GM12873 (cell line): ENCODE results near the gene FGF5.

ENCODE experiments used
- TF ChIP-seq, protein P1 (sequence below): IDR thresholded peaks from 2 replicates; pipeline ENCODE4 v1.5.1; 2012; ENCODE audit warnings: low read depth, mild to moderate bottlenecking, moderate library complexity, low read length, control low read depth; ENCODE audit not compliant: insufficient read depth; ENCODE audit errors: missing control alignments

The FGF5 gene

GRCh38 chr4:80254114-80254513, 12.3 kb upstream of the FGF5 start:
- TF ChIP-seq, protein P1, sequence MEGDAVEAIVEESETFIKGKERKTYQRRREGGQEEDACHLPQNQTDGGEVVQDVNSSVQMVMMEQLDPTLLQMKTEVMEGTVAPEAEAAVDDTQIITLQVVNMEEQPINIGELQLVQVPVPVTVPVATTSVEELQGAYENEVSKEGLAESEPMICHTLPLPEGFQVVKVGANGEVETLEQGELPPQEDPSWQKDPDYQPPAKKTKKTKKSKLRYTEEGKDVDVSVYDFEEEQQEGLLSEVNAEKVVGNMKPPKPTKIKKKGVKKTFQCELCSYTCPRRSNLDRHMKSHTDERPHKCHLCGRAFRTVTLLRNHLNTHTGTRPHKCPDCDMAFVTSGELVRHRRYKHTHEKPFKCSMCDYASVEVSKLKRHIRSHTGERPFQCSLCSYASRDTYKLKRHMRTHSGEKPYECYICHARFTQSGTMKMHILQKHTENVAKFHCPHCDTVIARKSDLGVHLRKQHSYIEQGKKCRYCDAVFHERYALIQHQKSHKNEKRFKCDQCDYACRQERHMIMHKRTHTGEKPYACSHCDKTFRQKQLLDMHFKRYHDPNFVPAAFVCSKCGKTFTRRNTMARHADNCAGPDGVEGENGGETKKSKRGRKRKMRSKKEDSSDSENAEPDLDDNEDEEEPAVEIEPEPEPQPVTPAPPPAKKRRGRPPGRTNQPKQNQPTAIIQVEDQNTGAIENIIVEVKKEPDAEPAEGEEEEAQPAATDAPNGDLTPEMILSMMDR: no peak

GRCh38 chr4:80255329-80256095, 11.0 kb upstream of the FGF5 start:
- TF ChIP-seq, protein P1: no peak

DNA sequence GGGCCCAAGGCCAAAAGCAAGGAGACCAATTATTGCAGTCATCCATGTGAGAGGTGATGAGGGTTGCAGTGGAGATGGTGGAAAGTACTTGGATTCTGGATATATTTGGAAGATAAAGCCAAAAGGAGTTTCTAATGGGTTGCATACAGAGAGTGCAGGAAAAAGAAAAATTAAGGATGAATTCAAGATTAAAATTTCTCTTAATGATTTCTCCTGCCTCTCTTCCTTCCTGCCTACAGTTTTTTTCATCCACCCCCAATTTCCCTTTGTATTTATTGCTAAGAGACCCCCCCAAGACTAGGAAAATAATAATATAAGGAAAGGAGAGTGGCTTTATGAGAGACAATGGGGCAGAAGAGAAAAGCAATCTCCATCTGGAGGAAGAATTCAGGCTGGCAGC, 8.6 kb upstream of the FGF5 start:
- TF ChIP-seq, protein P1: no peak

DNA sequence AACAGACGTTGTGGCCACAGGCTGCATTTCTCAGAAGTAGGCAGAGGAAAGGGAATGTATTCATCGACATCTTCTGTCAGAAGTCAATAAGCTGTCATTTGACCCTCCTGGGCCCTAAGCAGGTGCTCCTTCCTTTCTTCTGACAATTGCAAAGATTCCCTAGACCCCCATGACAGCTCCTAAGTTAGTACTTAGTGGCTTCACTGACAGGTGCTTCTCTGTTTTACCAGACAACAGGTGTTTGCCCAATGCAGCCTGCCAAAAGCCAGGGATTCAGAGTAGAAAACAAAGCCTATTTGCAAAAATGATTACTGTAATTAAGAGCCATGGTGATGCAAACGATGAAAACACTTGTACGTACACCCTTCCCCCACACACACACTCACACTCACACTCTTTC, 7.5 kb upstream of the FGF5 start:
- TF ChIP-seq, protein P1: no peak

GRCh38 chr4:80259817-80260216, 6.6 kb upstream of the FGF5 start:
- TF ChIP-seq, protein P1: no peak

DNA sequence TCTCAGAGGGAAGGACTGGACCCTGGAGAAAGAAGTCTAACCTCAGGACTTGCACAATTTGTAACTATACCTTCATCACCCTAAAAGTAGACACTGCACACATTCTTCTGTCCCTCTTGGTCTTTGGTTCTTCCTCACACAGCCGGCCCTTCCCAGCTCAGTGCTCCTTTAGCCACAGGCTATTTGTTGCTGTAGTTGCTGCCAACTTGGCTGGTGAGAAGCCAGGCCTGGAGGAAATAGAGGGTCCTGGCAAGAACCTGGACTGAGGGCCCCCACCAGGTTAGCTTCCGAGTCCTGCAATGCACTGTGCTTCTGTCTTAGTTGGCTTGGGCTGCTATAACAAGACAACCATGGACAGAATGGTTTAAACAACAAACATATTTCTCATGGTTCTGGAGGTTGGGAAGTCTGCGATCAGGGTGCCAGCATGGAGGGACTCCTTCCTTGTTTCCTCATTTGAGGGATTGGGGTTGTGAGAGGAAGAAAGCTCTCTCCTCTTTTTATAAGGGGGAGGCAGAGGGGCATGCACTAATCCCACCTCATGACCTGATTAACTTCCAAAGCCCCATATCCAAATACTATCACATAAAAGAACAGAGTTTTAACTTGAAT, 4.4 kb upstream of the FGF5 start:
- TF ChIP-seq, protein P1: no peak

- TF ChIP-seq, protein P1: no peak
These were observed 2.7 kb upstream of the FGF5 start for GRCh38 chr4:80263541-80264351.
